CD4-positive, alpha-beta T cell treated with Interleukin-10 for 1 hour (primary cell): ENCODE measurements around the gene ANKDD1A.

Source experiments
- DNase-seq: peaks from one replicate; pipeline ENCODE4 v3.0.0-alpha.2; 2020

The ANKDD1A gene

GRCh38 chr15:64925335-64926330, 13.9 kb downstream of the ANKDD1A start:
- no peak for DNase-seq

DNA sequence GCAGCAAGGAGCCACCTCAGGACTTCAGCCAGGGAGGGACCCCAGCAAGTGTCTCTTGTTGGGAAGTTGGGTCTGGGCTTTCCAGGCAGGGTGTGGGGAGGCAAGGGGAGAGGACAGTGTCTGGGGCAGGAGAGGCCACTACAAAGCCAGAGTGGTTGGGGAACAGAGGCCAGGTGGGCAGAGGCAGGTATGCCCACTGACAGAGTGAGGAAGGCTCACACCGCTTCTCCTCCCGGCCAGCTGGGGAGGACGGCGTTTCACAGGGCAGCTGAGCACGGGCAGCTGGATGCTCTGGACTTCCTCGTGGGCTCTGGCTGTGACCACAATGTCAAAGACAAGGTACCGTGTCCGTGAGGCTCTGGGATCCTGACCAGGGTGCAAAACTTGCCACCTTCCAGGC, 15.0 kb downstream of the ANKDD1A start:
- DNase-seq = no peak

- DNase-seq = no peak
Measured at GRCh38 chr15:64928626-64929220, 17.0 kb downstream of the ANKDD1A start.

DNA sequence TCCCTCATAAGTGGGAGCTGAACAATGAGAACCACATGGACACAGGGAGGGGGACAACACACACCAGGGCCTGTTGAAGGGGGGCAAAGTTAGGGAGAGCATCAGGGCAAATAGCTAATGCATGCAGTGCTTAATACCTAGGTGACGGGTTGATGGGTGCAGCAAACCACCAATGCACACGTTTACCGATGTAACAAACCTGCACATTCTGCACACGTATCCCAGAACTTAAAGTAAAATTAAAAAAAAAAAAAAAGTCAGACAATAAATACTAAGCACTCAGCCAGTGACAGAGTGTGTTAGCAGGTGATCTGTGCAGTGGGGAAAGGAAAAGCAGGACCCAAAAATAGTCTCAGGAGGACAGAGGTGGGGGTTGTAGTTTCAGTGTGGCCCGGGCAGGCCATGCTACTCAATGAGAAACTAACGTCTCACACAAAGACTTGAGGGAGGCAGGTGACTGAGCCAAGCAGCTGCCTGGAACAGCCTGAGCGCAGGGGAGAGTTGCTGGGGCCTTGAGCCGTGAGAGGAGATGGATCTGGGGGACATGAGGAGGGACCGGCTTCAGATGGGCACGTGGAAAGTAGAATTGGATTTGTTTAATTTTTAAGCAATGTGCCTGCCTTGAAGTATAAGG, 18.4 kb downstream of the ANKDD1A start:
- no peak for DNase-seq

GRCh38 chr15:64930778-64931371, 19.2 kb downstream of the ANKDD1A start:
- DNase-seq = no peak

- no peak for DNase-seq
Measured at GRCh38 chr15:64931381-64931780, 19.7 kb downstream of the ANKDD1A start.

DNA sequence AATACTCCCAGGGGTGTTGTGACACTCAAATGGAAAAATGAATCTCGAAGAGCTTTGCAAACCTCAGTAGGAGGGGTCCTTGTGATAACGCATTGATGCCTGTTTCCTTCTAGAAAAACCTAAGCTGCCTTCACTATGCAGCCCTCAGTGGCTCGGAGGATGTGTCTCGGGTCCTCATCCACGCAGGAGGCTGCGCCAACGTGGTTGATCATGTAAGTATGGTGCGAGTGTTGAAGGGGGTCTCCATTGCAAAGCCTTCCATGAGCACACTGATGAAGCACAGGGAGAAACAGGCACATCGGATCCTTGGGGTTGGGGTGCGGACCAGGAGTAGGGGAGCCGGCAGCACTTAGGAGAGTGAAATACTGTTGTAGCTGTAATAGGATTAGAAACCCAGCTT, 22.3 kb downstream of the ANKDD1A start:
- no peak for DNase-seq

DNA sequence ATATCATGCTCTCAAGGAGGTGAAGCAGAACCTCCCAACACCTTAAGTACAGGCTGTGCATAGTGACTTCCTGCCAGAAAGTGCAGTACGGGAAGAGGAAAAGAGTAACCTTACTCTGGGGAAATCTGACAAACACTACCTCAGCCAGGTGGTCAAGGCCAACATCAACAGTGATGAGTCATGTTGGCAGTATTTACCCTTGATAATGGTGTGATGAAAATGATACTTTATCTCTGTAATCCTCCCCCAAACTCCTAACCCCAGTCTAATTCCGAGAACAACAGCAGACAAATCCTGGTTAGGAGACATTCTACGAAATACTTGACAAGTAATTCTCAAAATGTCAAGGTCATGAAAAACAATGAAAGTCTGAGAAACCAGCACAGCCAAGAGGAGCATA, 26.5 kb downstream of the ANKDD1A start:
- DNase-seq = no peak

- DNase-seq = no peak
Measured at GRCh38 chr15:64942356-64942755, 30.7 kb downstream of the ANKDD1A start.

DNA sequence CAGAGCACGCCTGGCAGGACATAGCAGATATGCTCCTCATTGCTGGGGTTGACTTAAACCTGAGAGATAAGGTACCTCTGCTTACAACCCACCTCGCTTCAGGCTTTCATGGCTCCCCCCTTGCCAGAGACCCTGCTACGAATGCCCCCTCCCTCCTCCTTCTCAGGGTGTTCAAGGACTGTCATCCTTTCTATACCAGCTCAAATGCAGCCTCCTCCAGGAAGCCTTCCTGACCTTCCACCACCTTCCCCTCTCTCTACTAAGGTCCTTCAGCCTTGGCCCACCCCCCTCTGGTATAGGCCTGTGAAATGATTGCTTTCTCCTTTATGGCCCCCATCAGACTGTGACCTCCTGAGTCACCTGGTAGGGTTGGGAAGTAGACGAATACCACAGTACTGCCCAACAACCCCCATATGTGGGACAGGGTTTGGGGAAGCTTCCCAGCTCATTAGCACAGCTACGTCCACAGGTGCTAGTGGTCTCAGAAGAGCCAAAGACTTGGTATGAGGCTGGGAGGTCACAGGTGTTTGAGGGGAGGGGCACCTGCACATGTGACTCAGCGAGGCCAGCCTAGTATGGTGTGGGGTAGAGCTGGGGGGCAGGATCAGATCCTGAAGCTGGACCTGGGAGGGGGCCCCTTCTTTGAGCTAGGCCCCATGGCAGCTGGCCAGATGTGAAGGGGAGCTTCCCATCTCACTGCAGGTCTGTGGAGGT, 32.0 kb downstream of the ANKDD1A start:
- DNase-seq = no peak

DNA sequence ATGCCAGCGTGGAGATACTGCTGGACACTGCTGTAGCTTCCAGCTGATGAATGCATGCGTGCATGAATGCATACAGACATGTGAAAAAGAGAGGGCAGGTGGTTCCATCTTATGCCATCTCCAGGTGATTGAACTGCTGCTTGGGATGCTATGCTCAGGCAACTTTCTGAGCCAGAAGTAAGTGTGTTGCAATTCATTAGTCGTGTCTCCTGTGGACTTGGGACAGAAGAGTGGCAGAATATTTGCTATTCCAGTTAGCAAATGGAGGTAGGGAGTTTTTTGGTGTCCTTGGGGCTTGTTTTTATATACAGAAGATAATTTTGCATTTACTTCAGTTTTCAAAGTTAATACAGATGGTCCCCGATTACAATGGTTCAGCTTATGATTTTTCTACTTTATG, 33.3 kb downstream of the ANKDD1A start:
- no peak for DNase-seq

- no peak for DNase-seq
Measured at GRCh38 chr15:64947211-64947610, 35.5 kb downstream of the ANKDD1A start.

DNA sequence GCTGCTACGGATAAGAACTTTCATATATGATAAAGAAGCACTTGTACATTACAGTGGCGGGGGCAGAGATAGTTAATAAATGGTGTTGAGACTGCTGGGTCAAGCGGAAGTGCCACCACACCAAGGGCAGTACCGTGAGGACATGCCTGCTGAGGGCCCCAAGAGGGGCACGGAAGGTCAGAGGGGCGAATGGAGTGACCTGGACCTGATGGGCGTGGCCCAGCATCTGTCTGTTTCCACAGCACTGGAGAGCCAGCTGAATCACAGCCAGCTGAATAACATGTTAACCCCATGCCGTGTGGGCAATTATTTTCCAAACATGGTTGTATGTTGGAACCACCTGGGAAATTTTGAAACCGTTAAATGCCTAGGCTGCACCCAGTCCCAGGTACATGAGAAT, 37.2 kb downstream of the ANKDD1A start:
- no peak for DNase-seq

DNA sequence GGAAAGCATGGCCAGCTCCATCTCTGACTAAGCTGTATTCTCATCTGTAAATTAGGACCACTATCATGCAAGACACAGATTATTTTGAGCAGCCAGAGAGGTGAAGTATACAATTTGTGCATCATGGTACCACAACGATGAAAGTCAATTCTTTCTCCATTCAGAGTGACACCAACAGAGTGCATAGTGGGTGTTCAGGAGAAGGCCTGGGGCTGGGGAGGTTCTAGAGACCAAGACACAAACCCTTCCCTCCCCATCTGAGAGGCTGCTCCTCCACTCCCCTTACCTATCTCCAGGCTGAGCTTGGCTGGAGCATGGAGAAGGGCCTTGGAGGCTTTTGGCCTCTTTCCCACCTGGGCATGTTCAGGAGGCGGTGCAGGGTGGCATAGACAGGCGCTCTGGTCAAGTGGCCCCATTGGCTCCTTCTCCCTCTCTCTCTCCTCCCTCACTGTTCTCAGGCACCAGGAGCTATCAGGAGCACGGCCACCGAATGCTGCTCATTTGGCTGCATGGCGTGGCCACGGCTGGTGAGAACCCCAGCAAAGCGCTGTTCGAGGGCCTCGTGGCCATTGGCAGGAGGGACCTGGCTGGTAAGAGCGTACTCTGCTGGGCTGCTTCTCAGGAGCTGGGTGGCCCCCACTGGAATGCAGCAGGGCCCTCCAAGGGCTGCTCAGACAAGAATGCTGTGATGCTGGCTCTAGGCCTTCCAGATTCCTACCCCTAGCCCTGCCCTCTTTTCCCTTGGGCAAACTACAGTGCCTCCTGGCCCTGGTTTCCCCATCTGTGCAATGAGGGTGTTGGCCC, 37.9 kb downstream of the ANKDD1A start:
- DNase-seq = no peak

DNA sequence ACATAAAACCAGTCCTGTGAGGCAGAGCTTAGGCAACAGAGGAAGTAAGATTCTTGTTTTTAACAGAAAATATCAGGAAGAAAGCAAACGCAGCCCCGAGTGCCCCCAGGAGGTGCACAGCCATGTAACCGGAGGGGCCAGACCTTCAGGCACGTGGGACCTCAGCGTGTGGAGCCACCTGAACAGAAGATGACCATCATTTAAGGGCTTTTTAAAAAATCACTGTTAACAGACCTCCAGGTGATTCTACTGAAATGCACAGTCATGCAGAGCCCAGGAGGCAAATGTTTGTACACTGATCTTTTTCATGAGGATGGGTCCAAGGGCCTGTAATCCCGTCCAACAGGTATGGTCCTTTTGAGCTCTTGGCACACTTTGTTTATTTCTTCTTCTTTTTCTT, 39.2 kb downstream of the ANKDD1A start:
- no peak for DNase-seq

- DNase-seq = no peak
Measured at GRCh38 chr15:64951777-64952418, 40.2 kb downstream of the ANKDD1A start.

GRCh38 chr15:64954395-64954794, 42.7 kb downstream of the ANKDD1A start:
- no peak for DNase-seq

GRCh38 chr15:64959128-64959527, 47.4 kb downstream of the ANKDD1A start:
- no peak for DNase-seq

- no peak for DNase-seq
Measured at GRCh38 chr15:64960153-64960552, 48.5 kb downstream of the ANKDD1A start.

DNA sequence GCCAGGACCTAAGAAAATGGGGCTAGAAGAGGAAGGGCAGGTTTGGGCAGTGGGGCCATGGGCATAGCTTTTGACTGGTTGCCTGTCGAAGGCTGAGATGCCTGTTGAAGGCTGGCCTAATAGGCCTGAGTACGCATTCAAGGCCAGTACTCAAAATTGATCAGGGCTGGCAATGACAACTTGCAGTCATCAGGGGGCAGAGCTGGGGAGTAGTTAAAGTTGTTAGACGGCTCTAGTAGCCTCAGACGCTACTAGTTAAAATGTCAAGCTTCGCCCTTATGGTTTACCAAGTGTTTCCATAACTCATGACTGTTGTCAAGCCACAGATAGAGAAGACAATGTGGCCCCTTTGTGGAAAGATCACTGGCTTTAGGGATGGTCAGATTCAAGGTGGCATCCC, 49.3 kb downstream of the ANKDD1A start:
- no peak for DNase-seq

GRCh38 chr15:64969401-64969800, 57.7 kb downstream of the ANKDD1A start:
- no peak for DNase-seq
